Breast epithelium (tissue), 4 donors: ENCODE data around the gene CCDC57. TPM values are rescaled to one million over a fixed set of nuclear protein-coding genes. Genes with fewer than 3 reads are reported as not detected.

Experiments
- DNase-seq, 2 donors: peaks; one replicate each; pipeline ENCODE4 v3.0.0-alpha.2; 2019; ENCODE audit warnings: low spot score in 2 of 2
- H3K27ac ChIP-seq, 2 donors: fragments of 200-600 bp; sonication (generic) in 1 of 2; one replicate each; pipeline ENCODE4 v1.5.1; 2016 to 2019; ENCODE audit warnings: mild to moderate bottlenecking in 1 of 2
- H3K27me3 ChIP-seq, 2 donors: fragments of 200-600 bp; sonication (generic) in 1 of 2; one replicate each; pipeline versions ENCODE4 v1.5.1 to v1.6.0; 2017 to 2019; ENCODE audit warnings: control low read depth in 1 of 2, mild to moderate bottlenecking in 1 of 2
- H3K36me3 ChIP-seq: fragments of 200-600 bp; one replicate; pipeline ENCODE4 v1.5.1; 2019
- H3K4me1 ChIP-seq, 2 donors: fragments of 200-600 bp; sonication (generic); one replicate each; pipeline ENCODE4 v1.5.1; 2016 to 2019; ENCODE audit warnings: control low read depth in 1 of 2
- H3K4me3 ChIP-seq, 3 donors: fragments of 200-600 bp; sonication (generic); 1 replicate in 2 of 3; 2 replicates in 1 of 3; pipeline ENCODE4 v1.5.1; 2016 to 2019; ENCODE audit warnings: mild to moderate bottlenecking in 3 of 3, moderate library complexity in 2 of 3
- H3K9me3 ChIP-seq, 2 donors: fragments of 200-600 bp; sonication (generic) in 1 of 2; one replicate each; pipeline ENCODE4 v1.5.1; 2016 to 2019; ENCODE audit warnings: control low read depth in 1 of 2
- POLR2A ChIP-seq: fragments of 450-650 bp; IDR thresholded peaks from one replicate; pipeline ENCODE4 v1.6.1; 2016; ENCODE audit warnings: antibody characterized with exemption, mild to moderate bottlenecking, moderate library complexity
- POLR2AphosphoS5 ChIP-seq, 3 donors: sonication (generic); formaldehyde crosslinking; IDR thresholded peaks; one replicate each; pipeline ENCODE4 v1.6.1; 2017; ENCODE audit warnings: antibody characterized with exemption in 3 of 3
- intact Hi-C: fragments of 100-400 bp; cut with DNase I; formaldehyde crosslinking; loops from one replicate; pipeline ENCODE4 v1.15.1; 2023; ENCODE audit warnings: low total_unique reads
- total RNA-seq, 3 donors: library from RNA; depleted of rRNA; stranded (reverse); fragments of >200 nt; gene quantifications; one replicate each; pipeline ENCODE4 v1.1.0, GENCODE V29; 2016
- TF ChIP-seq, protein P1 (sequence below), 3 donors: fragments of 450-650 bp; IDR thresholded peaks; one replicate each; pipeline ENCODE4 v1.5.1; 2016 to 2017; ENCODE audit warnings: antibody characterized with exemption in 3 of 3, mild to moderate bottlenecking in 3 of 3, moderate library complexity in 3 of 3

Gene CCDC57
- total RNA-seq, 3 donors from 2014 or later, result 13.4 to 56.9 (median 52.8) TPM

DNA sequence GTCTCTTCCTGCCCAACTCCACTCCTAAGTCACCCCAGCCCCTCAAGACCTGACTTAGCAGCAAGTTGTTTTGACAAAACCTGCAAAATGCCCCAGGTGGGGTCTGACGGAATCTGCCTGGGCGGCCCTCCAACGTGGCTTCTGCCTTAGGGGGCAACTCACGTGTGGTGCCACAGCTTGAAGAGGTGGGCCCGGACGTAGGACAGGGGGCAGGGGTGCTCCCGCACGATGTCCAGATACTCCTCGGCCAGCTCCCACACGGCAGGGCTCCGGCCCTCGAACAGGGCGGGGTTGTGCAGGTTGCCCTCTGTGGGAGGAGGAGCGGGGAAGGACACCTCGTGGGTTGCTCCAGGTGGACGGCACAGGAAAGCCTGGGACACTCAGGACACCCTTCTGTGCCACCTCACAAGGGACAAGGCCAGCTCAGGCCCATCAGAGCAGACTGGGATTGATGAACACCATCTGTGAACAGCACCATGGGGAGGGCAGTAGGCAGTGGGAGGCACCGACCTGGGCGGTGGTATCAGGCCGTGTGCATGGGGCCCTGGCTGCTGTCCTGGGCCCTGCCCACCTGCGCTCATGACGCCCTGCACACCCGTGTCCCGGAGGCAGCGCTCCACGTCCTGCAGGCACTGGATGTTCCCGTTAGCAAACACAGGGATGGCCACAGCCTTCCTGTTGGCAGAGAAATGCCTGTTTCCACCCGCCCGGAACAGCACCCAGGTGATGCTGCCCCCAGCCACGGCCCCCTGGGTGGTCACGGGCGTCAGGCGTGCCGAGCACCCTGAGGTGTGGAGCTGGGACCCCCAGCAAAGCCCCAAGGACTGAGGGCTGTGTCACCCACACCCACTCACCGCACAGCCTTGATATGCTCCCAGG lies 151.4 kb downstream of the CCDC57 start:
- Histone ChIP-seq H3K27me3 (no peaks in the 10 kb centered on the region), H3K4me1 (peaks cover 0 to 11% of the 10 kb centered on the region in 2 donors), H3K9me3 (no peaks in the 10 kb centered on the region), H3K4me3 (no peak overlapping the region), H3K36me3 (peaks cover 5% of the 10 kb centered on the region), H3K27ac (no peak overlapping the region)
- intact Hi-C loops, result no loop called here
- TF ChIP-seq, protein P1, sequence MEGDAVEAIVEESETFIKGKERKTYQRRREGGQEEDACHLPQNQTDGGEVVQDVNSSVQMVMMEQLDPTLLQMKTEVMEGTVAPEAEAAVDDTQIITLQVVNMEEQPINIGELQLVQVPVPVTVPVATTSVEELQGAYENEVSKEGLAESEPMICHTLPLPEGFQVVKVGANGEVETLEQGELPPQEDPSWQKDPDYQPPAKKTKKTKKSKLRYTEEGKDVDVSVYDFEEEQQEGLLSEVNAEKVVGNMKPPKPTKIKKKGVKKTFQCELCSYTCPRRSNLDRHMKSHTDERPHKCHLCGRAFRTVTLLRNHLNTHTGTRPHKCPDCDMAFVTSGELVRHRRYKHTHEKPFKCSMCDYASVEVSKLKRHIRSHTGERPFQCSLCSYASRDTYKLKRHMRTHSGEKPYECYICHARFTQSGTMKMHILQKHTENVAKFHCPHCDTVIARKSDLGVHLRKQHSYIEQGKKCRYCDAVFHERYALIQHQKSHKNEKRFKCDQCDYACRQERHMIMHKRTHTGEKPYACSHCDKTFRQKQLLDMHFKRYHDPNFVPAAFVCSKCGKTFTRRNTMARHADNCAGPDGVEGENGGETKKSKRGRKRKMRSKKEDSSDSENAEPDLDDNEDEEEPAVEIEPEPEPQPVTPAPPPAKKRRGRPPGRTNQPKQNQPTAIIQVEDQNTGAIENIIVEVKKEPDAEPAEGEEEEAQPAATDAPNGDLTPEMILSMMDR (IDR thresholded peaks at IDR 0.05), result no peak
- TF ChIP-seq POLR2AphosphoS5 (IDR thresholded peaks at IDR 0.05) (no peak), POLR2A (no peak)
- DNase-seq, result no peak

DNA sequence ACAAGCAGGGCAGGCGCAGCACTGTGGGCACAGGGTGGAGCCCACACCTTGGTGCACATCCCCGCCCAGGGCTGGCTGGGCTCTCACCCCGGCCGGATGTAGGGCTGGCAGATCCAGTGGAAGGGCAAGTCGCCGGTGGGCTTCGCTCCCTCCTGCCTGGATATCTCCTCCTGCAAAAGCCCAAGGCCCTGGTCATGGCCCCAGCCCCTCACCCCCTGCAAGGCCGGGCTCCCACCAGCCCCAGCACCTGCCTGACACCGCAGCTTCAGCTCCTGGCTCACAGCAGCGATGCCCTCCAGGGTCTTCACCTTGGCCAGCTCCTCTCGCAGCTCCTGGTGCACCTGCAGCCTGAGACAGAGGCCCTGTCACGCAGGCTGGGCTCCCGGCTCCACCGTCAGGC lies 152.0 kb downstream of the CCDC57 start:
- H3K27ac ChIP-seq, result no peak overlapping the region
- H3K9me3 ChIP-seq, result no peaks in the 10 kb centered on the region
- no peak for DNase-seq
- H3K4me3 ChIP-seq, result no peak overlapping the region
- H3K36me3 ChIP-seq, result peaks cover 5% of the 10 kb centered on the region
- H3K4me1 ChIP-seq, result peaks cover 0 to 11% of the 10 kb centered on the region in 2 donors
- TF ChIP-seq POLR2AphosphoS5 (IDR thresholded peaks at IDR 0.05) (no peak), POLR2A (no peak)
- TF ChIP-seq, protein P1 (IDR thresholded peaks at IDR 0.05), result no peak
- H3K27me3 ChIP-seq, result no peaks in the 10 kb centered on the region
- intact Hi-C loops, result no loop called here

DNA sequence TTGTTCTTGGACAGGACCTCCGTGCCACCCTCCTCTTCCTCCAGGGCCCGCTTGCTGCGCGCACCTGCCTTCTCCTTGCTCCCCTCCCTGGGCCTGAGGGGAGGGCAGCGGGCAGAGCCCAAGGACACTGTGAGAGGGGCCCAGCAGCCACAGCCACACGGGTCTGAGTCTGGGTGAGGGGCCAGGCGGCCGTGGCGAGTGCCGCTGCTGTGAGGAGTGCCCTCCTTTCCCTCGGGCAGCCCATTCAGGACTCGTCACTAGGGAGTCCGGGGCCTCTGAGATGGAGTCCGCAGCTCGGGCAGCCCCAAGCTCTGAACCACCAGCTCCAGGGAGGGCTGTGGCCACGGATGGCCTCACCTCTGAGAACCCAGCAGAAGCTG lies 152.7 kb downstream of the CCDC57 start:
- no peak overlapping the region for H3K4me3 ChIP-seq
- peaks cover 5% of the 10 kb centered on the region for H3K36me3 ChIP-seq
- no peak overlapping the region for H3K27ac ChIP-seq
- H3K9me3 ChIP-seq, result no peaks in the 10 kb centered on the region
- no peaks in the 10 kb centered on the region for H3K27me3 ChIP-seq
- no peak for DNase-seq
- intact Hi-C loops, result no loop called here
- H3K4me1 ChIP-seq, result peaks cover 0 to 11% of the 10 kb centered on the region in 2 donors
- TF ChIP-seq POLR2AphosphoS5 (IDR thresholded peaks at IDR 0.05) (no peak), POLR2A (no peak)
- TF ChIP-seq, protein P1 (IDR thresholded peaks at IDR 0.05), result no peak

DNA sequence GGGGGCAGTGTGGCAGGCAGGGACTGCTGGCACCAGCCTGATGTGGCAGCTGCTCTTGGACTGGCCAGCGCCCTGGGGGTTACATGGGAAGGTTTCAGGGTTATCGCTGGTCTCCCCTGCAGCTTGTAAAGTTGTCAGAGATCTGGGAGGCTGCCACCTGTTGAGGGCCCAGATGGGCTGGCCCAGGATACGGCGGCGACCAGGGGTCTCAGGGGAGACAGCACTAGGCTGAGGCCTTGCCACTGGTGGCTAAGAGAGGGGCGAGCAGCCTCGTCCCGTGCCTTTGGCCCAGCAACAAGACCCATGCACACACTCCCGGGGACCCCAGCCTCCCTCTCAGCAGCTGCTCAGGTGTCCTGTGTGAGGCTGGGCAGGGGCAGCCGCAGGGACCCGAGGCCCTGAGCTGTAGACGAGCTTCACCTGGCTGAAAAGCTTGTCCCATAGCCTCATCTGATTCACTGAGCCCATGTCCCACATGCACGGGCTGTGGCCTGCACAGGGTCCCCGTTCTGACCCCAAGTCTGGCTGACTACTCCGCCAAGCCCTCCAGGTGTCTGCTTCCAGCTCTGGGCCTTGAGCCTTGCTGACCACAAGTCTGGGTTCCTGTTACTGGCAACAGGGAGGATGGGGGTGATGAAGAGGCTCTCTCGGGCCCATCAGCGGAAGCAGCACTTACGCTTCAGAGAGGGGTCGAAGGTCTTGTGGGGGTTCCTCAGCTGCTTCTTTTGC lies 153.2 kb downstream of the CCDC57 start:
- no peak overlapping the region for H3K4me3 ChIP-seq
- no peak overlapping the region for H3K27ac ChIP-seq
- no peak for TF ChIP-seq POLR2AphosphoS5 (IDR thresholded peaks at IDR 0.05)
- TF ChIP-seq, protein P1 (IDR thresholded peaks at IDR 0.05), result no peak
- H3K27me3 ChIP-seq, result no peaks in the 10 kb centered on the region
- H3K36me3 ChIP-seq, result peaks cover 5% of the 10 kb centered on the region
- no peak for DNase-seq
- H3K9me3 ChIP-seq, result no peaks in the 10 kb centered on the region
- intact Hi-C loops, result no loop called here
- H3K4me1 ChIP-seq, result peaks cover 0 to 7% of the 10 kb centered on the region in 2 donors

DNA sequence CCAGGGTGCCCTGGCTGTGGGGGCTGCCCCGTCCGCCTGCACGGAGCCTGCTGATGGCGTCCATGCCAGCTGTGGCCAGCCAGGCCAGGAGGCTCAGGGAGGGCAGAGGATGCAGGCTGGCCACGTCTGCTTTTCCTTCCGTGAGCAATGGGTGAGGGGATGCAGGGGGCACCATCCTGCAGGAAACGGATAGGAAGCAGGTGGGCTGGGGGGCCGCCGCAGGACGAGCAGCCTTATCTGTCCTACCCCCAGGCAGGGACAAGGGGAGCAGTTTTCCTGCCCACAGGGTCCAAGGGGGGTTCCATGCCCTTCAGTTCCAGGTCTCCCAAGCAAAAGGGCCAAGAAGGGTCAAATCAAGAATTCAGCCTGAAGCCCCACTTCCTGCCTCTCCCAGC lies 153.8 kb downstream of the CCDC57 start:
- TF ChIP-seq POLR2AphosphoS5 (IDR thresholded peaks at IDR 0.05), result no peak
- TF ChIP-seq, protein P1 (IDR thresholded peaks at IDR 0.05), result no peak
- TF ChIP-seq POLR2A, result no peak
- no peak for DNase-seq
- intact Hi-C loops, result no loop called here
- Histone ChIP-seq H3K4me3 (no peak overlapping the region), H3K4me1 (peaks cover 0 to under 1% of the 10 kb centered on the region in 2 donors), H3K27me3 (no peaks in the 10 kb centered on the region), H3K36me3 (peaks cover 5% of the 10 kb centered on the region), H3K27ac (no peak overlapping the region), H3K9me3 (no peaks in the 10 kb centered on the region)
